SIG-M5 (cell line): Measurements from ENCODE around the gene SRPRB.

ENCODE experiments used
- DNase-seq: peaks from one replicate; lab custom pipeline; 2025; lab: John Stamatoyannopoulos, UW

Gene SRPRB

DNA sequence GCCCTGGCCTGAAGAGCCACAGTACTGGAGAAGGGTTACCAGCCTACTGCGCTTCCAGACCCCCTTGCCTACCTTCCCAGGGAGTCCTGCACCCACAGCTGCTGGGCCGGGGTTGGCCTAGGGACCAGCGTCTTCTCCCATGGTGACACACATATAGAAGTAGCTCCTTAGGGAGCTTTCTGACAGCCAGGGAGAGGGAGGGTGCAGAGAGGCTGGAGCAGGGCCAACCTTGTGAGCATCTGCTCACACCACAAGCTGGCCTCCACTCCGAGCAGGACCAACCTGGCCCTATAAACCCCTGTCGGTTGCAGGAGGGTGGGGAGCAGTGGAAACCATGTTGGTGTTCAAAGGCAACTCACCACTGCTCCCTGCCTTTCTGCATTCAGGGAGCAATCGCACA, 35.2 kb downstream of the SRPRB start:
- no peak for DNase-seq

DNA sequence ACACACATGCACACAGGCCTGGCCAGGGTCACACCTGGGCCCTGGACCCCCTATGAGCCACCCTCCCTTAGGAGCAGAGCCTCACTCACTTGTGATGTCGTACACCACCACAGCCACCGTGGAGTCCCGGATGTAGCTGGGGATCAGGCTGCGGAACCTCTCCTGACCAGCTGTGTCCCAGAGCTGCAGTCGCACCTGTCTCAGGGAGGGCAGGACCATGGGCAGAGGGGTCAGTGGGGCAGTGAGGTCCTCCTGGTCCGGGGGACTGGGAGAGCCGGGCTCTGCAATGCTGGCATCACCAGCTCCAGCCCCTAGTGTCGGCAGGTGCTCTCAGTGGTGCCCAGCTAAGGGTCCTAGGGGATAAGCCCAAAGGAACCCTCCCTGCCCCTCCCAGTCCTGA, 35.6 kb downstream of the SRPRB start:
- no peak for DNase-seq

DNA sequence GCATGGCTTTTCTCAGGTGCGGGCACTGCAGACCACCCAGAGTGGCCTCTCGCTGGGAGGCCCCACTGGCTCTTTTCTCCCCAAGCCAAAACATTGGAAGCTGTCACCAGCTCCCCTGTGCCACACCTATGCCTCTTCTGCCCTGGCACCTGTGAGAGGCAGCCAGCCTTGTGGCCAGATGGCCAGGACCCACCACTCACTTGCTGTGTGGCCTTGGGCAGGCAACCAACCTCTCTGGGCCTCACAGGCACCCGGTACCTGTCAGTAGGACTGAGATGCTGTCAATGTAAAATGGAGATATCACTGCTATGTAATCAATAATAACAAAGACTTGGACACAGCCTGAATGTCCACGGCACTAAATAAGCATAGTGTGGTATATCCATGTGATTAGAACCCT, 36.5 kb downstream of the SRPRB start:
- DNase-seq, result no peak

DNA sequence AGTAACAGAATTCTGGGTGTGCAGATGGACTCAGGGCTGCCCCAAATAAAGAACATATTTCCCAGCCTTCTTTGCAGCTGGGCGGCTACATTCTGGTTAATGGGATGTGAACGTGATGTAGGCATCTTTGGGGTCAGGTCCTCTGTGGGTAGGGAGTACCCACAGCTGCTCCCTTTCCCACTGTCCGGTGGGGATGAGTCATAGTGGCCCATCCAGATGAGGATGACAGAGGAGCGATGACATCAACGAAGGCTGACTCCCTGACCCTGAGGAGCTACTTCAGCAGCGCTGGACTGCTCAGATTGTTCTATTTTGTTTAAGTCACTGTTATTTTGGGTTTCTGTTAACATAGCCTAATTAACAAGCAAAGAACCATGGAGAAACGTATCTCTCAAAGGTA, 38.0 kb downstream of the SRPRB start:
- DNase-seq, result no peak

DNA sequence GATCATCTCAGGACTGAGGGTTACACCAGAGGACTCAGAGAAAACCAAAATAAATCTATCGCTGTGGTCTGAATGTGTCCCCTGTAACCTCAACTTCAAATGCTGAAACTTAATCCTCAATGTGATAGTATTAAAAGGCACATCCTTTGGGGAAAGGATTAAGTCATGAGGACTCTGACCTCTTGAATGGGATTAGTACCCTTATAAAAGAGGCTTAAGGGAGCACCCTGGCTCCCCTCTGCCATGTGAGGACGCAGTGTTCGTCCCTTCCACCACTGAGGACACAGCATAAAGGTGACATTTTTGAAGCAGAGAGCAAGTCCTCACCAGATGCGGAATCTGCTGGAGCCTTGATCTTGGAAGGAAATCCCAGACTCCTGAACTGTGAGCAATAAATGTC, 39.5 kb downstream of the SRPRB start:
- DNase-seq, result no peak

DNA sequence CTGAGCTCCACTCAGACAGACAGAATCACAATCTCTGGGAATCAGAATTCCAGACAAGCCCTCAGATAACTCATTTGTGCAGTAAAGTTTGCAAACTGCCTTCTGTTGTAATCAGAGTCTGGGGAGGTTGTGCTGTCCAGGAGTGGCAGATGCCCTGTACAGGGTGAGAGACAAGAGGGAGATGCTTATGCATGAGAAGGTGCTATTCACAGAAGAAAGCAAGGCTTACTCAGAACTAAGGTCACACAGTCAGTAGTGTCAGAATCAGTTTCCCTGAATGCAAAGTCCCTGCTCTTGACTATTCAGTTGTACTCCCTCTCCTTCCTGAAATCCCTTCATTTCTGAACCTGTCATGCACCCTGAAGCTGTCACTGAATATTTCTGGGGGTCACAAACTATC, 43.7 kb downstream of the SRPRB start:
- DNase-seq, result no peak

DNA sequence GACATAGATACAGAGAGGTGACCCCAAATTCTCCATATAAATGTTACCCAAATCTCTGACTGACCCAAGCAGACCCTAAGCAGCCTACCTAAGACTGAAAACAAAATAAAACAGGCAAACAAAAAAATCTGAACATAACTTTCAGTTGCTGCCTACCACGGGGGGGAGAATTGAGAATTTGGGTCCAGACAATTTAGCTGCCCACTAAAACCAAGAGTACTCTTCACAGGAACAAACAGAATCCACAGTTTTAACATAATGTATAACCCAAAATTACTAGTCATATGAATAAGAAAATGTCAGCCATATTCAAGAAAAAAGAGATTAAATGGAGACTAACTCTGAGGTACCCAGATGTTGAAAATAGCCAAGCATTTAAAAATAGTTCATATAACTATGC, 44.4 kb downstream of the SRPRB start:
- no peak for DNase-seq

DNA sequence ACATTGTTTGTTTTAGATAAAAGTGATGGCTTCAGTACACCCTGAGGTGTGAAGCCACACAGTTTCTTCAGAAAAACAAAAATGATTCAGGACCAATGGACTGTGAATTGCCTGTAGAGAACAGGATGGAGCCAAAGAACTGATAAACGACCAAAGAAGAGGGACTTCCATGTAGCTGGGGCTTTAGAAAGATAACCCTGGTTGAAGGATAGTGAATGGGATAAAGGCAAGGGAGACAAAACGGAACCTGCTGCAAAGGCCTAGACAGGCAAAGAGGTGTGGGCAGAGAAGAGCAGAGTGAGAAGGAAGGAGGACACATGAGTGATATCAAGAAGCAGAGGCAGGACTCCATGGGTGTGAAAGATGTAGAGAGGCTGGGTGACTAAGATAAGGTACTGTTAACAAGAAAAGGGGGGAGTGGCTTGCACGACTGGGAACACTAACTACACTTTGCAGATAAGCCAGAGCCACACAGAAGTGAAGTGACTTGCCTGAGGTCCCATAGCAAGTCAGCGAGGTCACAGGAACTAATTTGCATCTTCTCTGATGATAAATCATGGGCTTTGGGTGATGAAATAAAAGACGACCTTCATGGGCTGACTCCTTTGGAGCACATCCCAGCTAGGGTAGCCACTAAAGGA, 45.8 kb downstream of the SRPRB start:
- DNase-seq, result no peak

DNA sequence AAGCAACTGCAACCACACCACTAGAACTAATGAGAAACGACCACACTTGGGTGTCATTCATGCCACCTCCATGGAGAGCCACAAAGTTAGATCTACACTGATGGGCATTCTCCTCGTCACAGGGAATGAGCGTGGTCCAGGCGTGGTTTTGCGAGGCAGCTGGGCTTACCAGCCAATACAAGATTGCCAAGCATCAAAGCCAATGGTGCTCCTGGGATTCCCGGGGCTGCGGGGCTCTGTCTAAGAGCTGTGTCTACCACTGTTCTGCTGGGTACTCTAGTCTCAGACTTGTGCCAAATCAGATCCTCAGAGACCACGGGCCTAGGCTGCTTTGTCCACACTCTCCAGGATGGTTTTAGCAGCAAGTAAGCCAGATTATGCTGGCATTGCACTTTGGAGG, 46.3 kb downstream of the SRPRB start:
- no peak for DNase-seq

DNA sequence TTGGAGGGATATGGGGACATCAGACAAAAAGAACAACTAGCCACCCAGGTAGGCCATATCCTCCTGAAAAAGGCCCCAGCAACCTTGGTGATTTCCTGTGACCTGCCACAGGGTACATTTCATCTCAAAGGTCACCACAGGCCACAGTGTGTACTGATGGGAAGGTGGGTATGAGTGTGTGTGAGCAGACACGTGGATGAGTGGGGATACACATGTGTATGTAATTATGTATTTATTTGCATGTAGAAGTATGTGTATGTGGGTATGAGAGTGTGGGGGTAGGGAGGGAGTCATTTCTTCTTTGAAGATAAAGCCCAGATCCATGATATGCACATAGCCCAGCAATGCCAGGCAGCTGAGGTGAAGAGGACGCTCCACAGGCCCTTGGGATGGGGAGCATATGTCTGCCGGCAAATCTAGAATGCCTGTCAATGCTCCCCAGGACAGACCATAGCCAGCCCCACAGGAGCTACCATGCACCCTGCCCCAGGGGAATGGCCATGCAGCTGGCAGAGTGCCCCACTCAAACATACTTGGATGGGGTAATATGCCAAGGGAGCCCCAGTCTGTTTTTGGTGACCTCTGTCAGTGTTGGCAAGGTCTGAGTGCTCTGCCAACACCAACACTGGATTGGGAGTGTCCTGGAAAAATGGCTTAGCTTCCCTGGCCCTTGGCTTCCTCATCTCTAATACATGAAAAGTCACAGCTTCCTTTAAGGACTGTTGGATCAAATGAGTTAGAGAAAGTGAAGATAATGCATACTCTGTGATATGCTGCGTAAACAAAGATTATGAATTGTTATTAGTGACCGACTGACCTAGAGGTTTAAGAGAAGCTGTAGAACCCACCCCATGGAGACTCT, 47.7 kb downstream of the SRPRB start:
- DNase-seq, result no peak

DNA sequence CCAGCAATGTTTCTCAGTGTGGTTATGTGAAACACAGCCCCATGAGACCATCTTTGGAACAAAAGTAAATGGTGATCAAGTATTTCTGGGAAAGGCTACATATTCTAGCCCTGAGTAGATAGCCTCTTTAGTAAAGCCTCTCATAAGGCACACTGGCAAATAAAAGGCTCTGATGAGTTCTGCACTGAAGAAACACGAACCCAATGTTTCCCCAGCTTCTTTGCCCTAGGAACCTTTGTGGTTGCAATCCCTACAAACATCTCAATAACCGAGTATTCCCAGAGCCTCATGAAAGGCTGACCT, 48.3 kb downstream of the SRPRB start:
- DNase-seq, result no peak

DNA sequence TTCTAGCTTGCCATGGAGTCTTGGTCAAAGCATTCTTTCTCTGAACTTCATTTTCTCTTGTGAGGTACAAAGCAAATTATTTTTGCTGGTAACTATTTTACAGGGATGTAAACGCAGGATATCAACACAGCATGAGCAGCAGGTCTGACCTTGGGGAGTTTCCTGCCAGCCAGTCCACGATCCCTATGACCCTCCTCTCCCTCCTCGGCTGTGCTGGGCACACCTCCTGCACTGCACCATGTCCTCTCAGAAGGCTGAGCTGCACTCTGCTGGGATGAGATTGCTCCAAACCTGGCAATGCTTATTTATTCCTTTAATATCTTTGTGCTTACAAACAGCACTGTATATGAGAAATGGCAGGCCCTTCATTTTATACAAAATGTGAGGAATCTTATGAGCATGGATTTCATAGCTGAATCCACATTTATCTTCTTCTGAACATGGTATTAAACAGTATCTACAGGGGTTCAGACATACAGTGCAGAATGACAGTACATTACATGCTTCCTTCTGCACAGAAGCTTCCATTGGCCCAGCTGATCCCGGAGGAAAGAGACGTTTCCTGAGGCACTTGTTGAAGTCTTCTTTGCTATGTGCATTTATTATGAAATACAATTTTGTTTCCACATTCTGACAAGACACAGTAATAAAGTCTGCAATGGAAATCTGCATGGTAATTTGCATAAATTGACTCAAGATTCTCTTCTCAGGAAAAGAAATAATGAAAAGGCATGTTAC, 48.8 kb downstream of the SRPRB start:
- DNase-seq, result no peak

DNA sequence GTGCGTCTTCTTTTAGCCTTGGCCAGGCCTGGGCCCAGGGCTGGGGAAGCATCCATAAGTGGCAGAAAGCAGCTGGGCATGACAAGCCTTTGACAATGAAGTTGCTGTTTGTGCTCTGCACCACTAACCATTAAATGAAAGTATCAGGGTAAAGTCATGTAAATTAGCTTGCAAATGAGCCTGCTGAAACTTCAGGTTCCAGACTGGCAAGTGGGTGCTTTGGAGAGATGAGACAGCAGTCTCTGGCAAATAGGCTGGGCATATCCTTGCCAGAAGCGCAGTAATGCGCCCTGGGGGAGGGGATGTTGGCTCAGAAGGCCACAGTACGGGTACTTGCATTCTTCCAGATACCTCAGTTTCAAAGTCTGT, 49.4 kb downstream of the SRPRB start:
- no peak for DNase-seq

DNA sequence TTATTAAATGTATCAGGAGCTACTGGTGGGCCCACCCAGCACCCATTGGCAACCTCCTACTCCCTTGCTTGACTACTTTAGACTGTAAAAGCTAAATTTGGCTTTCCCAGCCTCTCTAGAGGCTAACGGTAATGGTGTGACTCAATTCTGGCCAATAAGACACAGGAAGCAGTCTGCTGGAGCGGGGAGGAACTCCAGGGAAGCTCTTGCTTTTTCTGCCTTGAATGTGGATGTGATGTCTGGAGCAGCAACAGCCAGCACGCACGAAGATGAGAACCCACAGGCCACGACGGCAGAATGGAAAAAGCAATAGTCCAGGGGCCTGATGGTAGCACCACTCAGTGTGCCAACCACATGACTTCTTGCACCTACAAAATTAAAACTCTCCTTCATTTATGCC, 50.2 kb downstream of the SRPRB start:
- no peak for DNase-seq

DNA sequence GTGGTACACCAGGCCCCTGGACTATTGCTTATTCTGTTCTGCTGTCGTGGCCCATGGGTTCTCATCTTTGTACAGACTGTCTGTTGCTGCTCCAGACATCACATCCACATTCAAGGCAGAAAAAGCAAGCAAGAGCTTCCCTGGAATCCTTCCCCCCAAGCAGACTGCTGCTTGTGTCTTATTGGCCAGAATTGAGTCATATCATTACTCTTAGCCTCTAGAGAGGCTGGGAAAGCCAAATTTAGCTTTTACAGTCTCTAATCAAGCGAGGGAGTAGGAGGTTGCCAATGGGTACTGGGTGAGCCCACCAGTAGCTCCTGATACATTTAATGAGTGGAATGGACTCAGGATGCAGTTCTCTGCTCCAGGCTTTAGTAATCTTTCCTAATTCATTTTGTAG, 50.7 kb downstream of the SRPRB start:
- DNase-seq, result no peak

DNA sequence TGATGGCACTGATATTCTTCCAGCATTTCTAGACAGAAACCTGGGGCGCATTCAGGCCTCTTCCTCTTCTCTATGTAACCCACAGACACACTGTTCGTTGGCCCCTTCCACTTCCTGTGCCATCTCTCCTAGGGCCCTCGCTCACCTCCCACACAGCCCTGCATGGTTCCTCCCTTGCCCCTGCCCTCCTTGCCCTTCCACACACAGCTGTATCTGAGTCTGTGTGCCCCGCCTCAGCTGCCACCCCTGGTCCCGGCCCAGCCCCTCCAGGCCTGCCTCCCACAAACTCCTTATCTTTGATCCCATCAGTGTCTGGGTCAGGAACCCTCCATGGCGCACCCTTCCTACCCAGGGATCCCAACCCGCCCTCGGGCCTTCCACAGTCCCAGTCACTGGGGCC, 52.2 kb downstream of the SRPRB start:
- DNase-seq, result peak; percentile 3

DNA sequence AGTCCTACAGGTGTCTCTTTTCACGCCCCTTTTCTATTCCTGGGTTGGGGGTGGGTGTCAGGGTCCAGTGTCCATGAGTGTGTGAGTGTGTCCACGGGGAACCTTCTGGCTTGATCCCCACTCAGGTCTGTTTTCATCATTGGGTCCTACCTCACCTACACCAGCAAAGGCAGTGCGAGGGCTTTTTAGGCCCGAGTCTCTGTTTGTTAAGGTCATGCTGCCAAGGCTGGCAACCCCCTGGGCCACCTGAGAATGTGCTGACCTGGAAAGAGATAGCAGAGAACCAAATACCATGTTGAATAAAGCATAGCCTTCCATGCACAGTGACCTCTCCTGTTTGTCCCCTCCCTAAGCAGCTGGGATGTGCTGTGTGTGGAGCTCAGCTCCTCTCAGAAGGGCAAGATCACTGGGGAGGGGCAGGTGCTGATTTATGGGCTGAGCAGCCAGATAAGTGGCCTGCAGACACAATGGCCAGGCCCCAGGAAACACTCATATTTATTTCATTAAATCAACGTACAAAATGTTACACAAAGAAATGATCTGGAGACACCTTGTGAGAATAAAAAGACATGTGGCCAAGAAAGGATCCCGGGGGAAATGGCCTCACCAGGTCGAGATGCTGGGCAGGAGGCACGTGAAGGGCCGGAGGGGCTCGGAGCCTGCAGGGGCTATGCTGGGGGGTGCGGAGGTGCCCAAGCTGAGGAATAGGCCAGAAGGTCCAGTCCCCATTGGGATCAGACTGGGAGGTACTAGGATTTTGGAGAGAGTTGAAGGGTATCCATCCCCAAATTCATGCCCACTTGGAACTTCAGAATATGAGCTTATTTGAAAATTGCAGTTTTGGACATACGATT, 54.0 kb downstream of the SRPRB start:
- no peak for DNase-seq

DNA sequence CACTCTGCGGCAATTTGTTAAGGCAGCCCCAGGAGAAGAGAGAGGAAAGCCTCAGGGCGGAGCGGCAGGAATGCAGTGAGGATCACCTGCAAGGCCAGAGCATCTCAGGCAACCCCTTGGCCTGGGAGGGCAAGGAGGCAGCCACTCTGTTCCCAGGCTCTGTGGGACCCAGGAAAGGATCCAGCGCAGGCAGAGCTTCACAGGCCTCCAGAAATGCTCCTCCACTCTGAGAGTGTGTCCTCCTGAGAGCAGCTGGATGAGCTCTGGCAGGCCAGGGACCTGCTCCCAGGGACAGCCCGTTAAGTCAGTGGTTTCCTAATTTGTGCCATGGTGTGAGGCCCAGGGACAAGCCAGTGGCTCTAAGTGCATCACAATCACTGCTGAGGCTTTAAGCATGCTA, 54.9 kb downstream of the SRPRB start:
- no peak for DNase-seq

DNA sequence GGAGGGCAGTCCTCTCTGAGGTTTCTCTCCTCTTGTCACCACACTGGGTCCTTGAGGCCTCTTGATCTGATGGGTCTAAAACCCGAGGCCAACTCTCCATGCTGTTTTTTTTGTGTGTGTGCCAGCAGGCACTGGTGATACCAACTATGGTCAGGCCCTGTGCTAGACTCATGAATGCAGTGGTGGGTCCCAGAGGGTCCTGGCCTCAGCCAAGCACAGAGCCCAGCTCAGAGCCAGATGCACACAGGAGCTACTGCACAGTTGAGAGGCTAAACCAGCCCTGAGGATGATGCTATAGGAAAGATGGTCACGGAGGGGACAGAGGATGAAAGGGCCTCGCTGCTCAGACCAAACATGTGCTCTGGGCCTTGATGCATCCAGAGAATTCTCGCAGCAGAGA, 56.5 kb downstream of the SRPRB start:
- DNase-seq, result no peak

DNA sequence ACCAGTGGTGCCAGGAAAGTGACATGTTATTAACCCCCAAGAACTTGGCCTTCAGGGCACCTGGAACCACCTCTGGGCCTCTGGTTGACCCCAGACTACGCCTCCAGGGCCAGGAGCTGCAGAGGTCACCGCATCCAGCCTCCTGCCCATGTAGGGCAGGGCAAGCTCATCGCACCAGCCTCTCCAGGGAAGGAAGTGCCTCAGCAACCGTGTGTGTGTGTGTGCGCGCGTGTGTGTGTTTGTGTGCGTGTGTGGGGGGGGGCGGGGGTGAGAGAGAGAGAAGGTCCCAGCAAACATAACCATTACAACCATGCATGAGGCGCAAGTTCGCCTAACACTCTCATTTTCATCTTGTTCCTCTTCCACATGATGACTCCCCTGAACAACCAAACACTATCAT, 58.3 kb downstream of the SRPRB start:
- no peak for DNase-seq

DNA sequence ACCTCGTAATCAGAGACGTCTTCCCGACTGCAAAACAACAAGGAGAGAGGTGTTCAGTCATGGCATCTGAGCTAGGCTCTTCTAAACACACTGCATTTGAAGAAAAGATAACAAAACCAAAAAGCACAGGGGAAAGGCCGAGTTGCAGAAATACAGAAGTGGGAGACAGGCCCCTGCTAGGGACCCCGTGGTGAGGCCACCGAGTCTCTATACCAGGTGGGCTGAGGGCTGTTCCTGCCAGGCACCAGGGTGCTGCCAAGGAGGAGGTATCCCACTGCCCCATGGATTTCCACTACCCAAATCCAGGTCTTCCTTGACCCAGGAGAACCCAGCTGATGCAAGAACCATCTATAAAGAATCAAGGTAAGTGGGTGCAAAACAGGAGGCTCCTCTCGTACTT, 59.0 kb downstream of the SRPRB start:
- no peak for DNase-seq

DNA sequence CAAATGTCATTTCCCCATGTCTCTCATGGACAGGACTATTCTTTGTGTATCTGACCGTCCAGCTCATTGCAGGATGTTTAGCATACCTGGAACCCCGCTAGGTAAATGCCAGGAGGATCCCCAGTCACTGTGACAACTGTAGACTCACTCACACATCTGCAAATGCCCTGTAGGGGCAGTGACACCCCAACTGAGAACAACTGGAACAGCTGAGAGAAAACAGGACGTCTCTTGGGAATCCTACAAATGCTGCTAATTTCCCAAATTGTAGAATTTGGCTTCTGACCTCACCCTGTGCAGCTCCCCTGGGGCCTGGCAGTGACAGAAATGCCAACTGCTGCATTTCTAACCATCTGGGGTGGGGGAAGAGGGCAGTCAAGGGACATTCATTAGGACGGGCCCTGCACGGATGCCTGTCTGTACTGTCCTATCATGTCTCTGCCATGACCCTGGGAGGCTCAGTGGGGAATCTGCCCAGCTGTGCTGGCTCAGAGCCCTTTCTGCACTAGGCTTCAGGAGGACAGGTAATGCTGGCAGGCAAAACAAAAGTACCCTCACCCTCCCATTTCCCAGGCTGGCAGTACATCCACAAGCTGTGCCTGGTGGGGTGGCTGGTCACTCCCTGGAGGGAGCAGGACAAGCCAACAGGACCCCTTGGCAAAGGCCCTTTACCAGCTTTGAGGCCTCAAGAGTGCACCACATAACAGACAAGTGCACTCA, 59.7 kb downstream of the SRPRB start:
- DNase-seq, result no peak
